NB4 (cell line): ENCODE data around the gene COPS6.
"Not testable (repeated sequence)": the region's sequence is repeated elsewhere in the genome, so short reads cannot be mapped to it uniquely, and the experiment has no call there.

Experiments used
- DNase-seq: peaks from one replicate; pipeline ENCODE4 v3.0.0; 2010; ENCODE audit warnings: low read depth
- H3K4me3 ChIP-seq: one replicate; pipeline ENCODE4 v1.5.1; 2011; ENCODE audit warnings: mild to moderate bottlenecking, low read depth, low read length, moderate library complexity
- CTCF ChIP-seq: IDR thresholded peaks from one replicate; pipeline ENCODE4 v1.5.1; 2012; ENCODE audit warnings: low read depth, low read length
- MYC ChIP-seq: IDR thresholded peaks from 2 replicates; pipeline ENCODE4 v1.6.1; 2011; ENCODE audit warnings: low read depth, low read length
- POLR2A ChIP-seq: IDR thresholded peaks from 2 replicates; pipeline ENCODE4 v1.6.1; 2011; ENCODE audit warnings: mild to moderate bottlenecking; ENCODE audit not compliant: insufficient read length; ENCODE audit errors: extremely low read depth
- TF ChIP-seq, protein P1 (sequence below): IDR thresholded peaks from 2 replicates; pipeline ENCODE4 v1.6.1; 2011; ENCODE audit warnings: low read depth, low read length

The COPS6 gene

DNA sequence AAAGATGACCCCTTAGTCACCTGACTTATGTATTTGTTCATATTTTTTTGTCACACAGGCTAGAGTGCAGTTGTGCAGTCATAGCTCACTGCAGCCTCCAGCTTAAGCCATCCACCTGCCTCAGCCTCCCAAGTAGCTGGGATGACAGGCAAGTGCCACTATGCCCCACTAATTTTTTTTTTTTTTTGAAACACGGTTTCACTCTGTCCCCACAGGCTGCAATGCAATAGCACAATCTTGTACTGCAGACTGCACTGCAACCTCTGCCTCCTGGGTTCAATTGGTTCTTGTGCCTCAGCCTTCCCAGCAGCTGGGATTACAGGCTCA, 39.8 kb downstream of the COPS6 start:
- no peak overlapping the region for H3K4me3 ChIP-seq
- no peak for DNase-seq

GRCh38 chr7:100130220-100130607, 41.4 kb downstream of the COPS6 start:
- H3K4me3 ChIP-seq, DNase-seq: not testable (repeated sequence)

More for the DNA sequence above, 39.8 kb downstream of the COPS6 start:
- no peak for TF ChIP-seq CTCF
- TF ChIP-seq, protein P1, sequence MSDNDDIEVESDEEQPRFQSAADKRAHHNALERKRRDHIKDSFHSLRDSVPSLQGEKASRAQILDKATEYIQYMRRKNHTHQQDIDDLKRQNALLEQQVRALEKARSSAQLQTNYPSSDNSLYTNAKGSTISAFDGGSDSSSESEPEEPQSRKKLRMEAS: no peak
- no peak for TF ChIP-seq MYC
- no peak for TF ChIP-seq POLR2A

- DNase-seq: peak; percentile 79
- TF ChIP-seq, protein P1: peak; percentile 86
- TF ChIP-seq MYC (0 out of 2 replicates have a peak, but pooled peaks have one; percentile 18), POLR2A (no peak), CTCF (peak; percentile 79)
- H3K4me3 ChIP-seq: peak overlapping the region; percentile 25
These were observed 42.1 kb downstream of the COPS6 start for GRCh38 chr7:100130608-100131453.

DNA sequence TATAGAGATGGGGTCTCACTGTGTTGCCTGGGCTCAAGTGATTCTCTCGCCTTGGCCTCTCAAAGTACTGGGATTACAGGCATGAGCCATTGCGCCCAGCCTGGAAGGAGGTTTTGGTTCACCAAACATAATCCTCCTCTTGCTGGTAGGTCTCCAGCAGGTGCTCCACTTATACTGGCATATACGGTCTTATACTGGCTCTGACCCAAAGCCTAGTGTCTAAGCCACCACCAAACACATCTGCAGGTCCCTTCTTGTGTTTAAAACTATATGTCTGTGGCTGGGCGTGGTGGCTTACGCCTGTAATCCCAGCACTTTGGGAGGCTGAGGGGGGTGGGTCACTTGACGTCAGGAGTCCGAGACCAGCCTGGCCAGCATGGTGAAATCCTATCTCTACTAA, 43.4 kb downstream of the COPS6 start:
- TF ChIP-seq POLR2A: no peak
- TF ChIP-seq MYC: no peak
- TF ChIP-seq, protein P1: no peak
- TF ChIP-seq CTCF: no peak
- no peak overlapping the region for H3K4me3 ChIP-seq
- no peak for DNase-seq

GRCh38 chr7:100132697-100133151, 44.0 kb downstream of the COPS6 start:
- TF ChIP-seq, protein P1: peak; percentile 27; the same call in 1 of the 2 replicates
- TF ChIP-seq MYC (no peak), CTCF (peak; percentile 99)
- DNase-seq: peak; percentile 83
- H3K4me3 ChIP-seq: no peak overlapping the region

- DNase-seq: no peak
- no peak overlapping the region for H3K4me3 ChIP-seq
- TF ChIP-seq, protein P1: no peak
- TF ChIP-seq POLR2A: no peak
- TF ChIP-seq CTCF: no peak
- no peak for TF ChIP-seq MYC
These were observed 49.3 kb downstream of the COPS6 start for GRCh38 chr7:100137851-100138760.
